HG03460 (cell line): ENCODE data around the gene TLCD3A.
A peak's percentile ranks its signal among the peaks of the same experiment; 100 is the strongest.
"Not testable (repeated sequence)": the region's sequence is repeated elsewhere in the genome, so short reads cannot be mapped to it uniquely, and the experiment has no call there.

Experiments
- ATAC-seq: cut with Tn5 transposase; IDR thresholded peaks from one replicate; pipeline ENCODE4 v1.9.1; 2021; ENCODE audit not compliant: unreplicated experiment

The TLCD3A gene

DNA sequence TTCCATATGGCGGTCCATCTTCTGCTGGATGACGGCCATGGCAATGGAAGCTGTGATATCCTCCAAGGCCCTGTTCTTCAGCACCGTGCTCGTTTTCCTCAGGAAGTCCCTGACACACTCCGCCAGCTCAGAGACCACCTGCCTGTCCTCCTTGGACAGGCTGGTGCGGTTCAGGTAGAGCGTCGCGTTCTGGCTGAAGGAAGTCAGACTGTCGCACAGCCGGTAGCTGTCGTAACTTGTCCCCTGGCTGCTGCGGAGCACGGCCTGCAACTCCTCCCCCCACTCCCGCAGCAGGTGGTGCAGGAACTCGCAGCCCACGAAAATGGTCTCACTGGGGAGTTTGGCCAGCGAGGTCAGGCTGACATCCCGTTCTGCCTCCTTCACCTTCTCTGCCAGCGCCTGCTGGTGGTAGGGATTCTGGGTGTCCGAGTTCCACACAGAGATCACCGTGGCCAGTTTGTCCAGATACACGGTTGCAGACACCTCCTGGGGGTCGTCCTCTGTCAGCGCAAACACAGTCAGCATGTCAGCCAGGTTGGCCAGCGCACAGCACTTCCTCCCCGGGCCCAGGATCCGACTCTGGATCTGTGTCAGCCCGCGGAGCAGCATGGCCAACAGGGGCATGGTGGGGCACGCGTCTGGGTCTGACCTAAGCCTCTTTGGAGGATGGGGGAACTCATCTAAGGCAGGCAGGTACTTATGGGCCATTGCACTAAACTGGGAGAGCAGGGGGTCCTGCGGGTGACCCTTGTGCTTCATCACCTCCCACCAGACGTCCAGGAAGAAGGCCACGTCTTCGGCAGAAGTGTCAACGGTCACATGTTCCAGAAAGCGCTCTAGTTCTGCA, 14.6 kb downstream of the TLCD3A start:
- ATAC-seq = no peak

DNA sequence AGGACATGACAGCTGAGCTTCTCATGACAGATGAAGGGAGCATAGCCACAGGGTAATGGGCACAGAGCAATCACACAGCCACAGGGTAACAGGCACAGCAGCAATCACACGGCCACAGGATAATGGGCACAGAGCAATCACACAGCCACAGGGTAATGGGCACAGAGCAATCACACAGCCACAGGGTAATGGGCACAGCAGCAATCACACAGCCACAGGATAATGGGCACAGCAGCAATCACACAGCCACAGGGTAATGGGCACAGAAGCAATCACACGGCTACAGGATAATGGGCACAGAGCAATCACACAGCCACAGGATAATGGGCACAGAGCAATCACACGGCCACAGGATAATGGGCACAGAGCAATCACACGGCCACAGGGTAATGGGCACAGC, 16.2 kb downstream of the TLCD3A start:
- not testable (repeated sequence) for ATAC-seq

DNA sequence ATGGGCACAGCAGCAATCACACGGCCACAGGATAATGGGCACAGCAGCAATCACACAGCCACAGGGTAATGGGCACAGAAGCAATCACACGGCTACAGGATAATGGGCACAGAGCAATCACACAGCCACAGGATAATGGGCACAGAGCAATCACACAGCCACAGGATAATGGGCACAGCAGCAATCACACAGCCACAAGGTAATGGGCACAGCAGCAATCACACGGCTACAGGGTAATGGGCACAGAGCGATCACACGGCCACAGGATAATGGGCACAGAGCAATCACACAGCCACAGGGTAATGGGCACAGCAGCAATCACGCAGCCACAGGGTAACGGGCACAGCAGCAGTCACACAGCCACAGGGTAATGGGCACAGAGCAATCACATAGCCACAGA, 17.0 kb downstream of the TLCD3A start:
- not testable (repeated sequence) for ATAC-seq

DNA sequence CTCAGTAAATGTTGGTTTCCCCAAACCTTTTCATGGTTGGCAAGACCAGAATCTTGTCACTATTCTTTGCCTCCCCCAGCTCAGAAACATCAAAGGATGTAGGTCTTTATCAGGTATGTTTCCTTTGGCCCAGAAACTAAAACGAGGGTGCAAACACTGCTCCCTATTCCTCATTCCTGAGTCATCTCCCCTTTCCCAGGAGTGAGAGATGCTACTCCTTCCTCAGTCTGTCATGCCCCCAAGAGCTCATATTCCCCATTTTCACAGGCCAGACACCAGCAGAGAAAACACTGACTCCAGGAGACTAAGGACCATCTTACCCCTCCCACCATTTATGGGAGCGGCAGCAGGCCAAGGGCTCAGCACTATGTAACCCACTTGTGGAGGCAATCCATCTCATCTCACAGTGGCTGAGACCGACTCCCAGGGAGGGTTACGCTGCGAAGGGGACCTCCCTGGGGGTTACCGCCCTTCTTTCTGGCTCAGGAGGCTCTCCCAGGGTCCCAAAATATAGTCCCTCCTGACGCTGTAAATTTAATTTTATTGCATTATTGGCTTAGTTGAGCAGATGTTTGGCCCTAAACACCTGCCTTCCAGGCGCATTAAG, 18.1 kb downstream of the TLCD3A start:
- no peak for ATAC-seq

DNA sequence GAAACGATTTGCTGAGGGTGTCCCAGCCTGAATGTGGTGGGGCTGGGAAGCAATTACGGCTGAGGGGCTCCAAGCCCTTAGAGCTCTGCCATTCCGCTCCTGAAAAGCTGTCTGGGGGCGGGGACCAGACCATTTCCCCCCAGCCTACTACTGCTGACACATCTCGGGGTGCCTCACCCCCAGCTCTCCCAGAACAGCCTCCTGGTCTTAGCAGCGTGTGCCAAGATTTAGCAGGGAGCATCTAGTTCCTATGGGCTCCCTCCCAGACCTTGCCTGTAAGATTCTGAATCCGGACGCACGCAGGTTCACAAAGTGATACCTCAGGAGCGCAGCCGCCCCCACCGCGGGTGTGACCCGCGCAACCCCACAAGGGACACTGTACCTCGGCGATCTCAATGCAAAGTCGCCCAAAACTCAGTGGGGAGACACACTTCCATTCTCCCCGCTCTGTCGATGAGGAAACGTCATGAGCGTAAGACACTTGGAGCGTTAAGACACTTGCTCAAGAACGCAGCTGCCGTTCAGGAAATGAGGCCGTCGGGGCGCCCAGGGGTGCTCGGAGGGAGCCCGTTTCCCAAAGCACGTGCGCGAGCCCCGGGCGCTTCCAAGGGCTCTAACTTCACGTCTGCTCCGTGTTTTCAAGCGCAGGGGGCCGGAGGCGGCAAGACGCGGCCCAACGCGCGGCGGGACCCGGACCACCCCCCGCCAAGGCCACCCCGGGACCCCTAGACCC, 19.0 kb downstream of the TLCD3A start:
- ATAC-seq = peak; percentile 34

DNA sequence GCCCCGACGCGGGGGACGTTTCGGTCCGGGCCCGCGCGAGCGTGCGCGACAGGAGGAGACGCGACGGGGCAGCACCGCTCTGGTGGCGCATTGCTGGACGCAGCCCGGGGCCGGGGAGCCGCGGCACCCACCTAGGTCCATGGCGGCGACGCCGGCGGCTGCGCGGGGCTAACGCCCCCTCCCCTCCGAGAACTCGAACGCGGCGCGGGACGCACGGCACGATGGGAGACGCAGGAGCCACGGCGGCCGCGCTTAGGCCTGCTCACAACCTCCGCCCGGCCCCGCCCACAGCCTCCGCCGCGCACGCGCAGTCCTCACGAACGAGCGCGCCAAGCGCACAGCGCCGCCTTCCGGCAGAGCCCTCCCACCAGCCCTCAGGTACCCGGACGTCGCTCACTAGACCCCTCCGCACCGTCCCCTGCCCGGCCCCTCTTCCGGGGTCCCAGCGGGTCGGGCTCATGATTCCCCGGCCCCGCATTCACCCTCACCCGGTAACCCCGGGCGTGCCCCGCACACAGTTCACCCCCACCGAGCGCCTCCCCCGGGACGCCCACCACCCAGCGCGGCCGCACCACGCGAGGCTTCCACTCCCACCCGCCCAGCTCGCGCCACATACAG, 19.7 kb downstream of the TLCD3A start, which contains the start of gene GEMIN4:
Gene GEMIN4 (minus strand): TSS at position 263 of the 618 bp plus-strand sequence. CDS start 122 bp downstream, at position 141.
- peak; percentile 73 for ATAC-seq

DNA sequence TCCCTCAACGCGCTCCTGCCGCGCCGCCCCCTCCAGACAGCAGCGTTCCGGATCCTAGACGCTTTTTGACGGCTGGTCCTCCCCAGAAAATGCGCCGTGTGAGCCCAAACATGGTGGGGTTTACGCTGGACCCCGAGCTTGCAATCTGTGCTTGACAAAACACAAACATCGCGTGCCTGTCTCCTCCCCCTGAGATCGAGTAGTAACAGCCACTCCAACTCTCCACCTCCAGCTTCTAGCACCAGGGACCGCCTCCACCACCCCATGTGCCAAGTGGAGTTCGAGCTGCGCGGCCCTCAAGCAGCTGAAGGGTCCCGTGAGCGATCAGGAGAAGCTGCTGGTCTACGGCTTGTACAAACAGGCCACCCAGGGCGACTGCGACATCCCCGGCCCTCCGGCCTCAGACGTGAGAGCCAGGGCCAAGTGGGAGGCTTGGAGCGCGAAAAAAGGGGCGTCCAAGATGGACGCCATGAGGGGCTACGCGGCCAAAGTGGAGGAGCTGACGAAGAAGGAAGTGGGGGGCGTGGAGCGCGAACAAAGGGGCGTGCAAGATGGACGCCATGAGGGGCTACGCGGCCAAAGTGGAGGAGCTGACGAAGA, 20.3 kb downstream of the TLCD3A start:
- peak; percentile 9 for ATAC-seq

DNA sequence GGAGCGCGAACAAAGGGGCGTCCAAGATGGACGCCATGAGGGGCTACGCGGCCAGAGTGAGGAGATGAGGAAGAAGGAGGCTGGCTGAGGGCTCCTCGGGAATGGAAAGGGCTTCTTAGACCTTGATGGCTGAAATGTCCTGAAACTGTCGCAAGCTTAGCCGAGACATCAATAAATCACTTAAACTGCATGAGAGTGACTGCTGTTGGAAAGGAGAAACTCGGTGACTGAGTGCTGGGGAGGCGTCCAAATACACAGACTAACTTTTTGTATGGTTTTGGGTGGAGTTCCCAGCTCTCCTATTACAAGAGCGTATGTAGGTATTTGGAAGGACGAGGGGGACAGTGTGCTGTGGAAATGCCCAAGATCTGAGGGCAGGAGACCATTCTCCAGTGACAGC, 21.0 kb downstream of the TLCD3A start:
- no peak for ATAC-seq

DNA sequence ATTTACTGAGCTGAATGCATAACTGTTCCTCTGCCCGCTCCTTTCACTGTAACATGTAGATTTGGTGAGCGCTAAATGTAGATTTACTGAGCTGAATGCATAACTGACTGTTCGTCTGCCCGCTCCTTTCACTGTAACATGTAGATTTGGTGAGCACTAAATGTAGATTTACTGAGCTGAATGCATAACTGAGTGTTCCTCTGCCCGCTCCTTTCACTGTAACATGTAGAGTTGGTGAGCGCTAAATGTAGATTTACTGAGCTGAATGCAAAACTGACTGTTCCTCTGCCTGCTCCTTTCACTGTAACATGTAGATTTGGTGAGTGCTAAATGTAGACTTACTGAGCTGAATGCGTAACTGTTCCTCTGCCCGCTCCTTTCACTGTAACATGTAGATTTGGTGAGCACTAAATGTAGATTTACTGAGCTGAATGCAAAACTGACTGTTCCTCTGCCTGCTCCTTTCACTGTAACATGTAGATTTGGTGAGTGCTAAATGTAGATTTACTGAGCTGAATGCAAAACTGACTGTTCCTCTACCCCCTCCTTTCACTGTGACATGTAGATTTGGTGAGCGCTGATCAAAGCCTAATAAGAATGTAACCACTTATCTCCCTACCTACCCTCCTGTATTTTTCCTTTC, 23.0 kb downstream of the TLCD3A start:
- not testable (repeated sequence) for ATAC-seq

DNA sequence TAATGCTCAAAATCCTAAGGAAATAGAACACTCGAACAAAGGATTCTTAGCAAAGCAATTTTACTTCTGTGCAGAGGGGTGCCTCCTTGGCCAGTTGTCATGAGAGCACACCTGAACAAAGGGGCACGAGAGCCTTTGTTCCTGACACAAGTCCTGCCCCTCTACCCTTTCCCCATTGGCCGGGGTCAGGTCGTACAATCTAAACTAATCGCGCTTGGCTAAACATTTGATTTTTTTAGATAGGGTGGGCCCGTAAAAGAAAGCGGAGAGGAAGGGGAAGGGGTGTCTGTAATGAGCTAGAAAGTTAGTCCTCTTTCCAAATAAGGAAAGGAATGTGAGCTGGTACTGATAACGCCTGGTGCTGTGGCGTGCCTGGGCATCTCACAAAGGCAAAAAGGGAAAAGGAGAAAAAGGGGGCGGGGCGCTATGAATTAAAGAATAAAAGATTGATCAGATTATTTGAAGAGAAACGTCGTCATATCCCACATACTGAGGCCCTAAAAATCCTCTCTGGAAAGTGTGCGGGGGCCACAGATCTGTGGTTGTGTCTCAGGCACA, 23.7 kb downstream of the TLCD3A start:
- not testable (repeated sequence) for ATAC-seq

DNA sequence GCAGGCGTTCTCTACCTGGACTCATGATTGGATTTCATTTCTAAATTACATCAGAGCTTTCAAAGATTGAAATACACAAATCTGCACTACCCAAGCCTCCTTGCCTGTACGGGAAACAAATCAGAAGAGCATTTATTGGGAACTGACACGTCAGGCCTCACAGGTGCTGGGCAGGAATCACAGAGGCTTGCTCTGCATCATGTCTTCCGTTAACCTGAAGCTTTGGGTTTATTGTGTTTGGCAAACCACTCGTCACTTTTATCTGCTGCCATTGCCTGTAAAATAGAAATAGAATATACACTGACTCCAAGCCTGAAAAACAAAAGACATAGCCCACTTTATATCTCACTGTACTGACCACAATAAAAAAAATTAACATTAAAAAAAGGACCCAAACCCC, 27.6 kb downstream of the TLCD3A start:
- no peak for ATAC-seq

DNA sequence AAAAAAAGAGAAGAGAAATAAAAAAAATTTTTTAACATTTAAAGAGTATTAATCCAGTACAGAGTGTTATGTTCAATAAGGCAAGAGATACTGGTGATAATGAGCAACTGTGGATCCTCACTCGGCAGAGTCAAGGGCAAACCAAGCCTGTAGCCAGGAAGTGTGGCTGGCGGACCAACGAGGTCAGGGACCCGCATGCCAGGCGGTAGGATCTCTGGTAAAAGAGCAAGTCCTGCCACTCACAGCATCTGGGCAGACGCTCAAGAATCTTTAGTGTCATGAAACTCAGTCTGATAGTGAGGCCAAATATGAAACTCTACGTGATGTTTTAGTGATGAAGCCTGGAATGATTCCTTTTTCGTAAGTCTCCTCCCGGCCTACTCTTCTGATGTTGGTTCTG, 28.0 kb downstream of the TLCD3A start:
- no peak for ATAC-seq

DNA sequence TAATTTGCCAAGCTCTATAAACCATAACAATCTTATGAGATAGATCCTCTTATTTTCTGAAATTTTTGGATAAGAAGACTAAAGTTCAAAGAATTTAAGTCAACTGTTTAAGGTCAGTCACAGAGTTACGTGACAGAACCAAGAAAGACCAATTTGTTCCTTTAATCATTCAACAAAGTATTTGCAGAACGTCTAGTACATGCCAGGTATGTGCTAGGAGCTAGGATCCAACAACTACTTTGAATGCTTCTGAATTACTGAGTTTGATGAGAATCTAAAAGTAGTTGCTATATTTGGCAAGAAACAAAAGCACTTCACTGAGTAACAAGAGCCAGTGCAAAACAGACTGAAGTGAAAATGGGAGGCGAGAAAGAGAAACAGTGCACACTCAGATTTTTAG, 34.7 kb downstream of the TLCD3A start:
- no peak for ATAC-seq

DNA sequence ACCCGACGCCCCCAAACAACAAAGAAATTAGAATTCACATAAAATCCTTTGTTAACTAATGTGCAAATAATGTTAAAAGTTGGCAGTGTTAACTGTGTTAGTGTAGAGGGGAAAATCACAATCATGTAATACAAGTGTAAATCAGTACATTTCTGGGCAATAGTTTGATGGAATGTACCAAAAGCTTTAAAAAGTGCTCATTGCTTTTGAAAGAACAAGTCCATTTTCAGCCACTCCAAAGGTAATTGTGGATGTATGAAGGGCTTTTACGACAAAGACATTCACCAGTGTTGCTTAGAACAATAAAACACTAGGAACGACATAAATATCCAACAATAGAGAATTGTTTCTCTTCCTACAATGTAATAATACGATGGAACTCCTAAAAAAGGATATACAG, 40.6 kb downstream of the TLCD3A start:
- no peak for ATAC-seq

DNA sequence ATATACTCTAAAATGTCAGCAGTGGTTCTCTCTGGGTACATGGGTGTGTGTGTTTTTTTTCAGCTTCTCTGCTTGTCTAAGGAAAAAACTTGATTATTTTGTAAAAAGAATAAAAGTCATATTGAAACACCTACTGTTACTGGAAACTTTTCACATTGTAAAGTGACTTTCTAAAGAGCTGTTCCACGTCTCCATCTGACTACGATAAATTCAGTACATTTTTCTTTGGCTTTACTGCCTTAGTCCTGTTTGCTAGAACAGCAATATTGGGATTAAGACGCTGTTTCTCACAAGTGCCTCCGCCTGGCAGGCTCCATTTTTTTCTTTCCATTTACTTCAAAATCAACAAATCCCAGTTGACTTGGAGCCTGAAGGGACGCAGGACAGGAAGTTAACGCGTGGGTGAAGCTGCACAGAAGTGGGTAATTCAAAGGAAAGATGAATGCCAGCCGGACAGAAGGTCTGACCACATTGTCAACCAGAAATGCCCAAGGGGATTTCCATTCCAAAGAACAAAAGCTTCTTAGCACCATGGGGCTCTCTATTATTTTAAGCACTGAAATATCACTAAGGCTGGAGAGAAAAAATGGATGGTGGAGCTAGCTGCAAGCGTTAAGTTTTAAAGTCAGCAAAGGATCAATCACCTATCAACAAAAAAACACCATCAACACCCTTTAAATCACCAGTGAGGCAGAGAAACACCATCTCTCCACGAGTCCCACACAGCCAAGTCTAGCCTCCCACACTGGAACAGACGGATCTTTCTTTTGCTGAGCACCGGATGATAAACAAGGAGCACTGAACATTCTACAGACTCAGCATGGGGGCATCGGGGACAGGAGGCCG, 41.3 kb downstream of the TLCD3A start:
- ATAC-seq = no peak

DNA sequence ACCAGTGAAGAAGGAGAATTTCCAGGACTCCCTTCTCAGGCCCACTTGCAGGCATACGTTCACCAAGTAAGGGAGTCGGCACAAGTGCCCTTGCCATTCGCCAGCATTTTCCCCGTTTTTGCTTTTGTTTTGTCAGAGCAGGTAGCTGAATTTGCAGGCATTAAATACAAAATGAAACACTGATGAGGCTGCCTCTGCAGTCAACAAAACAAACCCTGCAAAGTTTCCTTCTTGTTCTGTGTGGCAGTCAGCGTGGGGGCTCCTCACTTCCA, 41.9 kb downstream of the TLCD3A start:
- ATAC-seq = no peak

DNA sequence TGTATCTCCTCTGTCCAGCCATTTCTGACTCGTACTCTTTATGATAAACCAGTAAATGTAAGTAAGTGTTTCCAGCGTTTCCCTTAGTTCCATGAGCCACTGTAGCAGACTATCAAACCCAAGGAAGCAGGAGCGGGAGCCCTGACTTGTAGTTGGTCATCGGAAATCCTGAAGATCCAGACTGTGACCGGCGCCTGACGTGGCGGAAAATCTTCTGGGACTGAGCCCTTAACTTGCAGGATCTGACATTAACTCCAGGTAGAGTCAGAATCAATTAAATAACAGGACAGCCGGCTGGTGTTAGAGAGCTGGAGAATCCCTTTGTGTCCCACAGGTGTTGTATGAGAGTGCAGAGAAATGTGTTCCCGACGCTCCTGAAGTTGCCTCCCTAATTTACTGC, 45.7 kb downstream of the TLCD3A start:
- no peak for ATAC-seq

DNA sequence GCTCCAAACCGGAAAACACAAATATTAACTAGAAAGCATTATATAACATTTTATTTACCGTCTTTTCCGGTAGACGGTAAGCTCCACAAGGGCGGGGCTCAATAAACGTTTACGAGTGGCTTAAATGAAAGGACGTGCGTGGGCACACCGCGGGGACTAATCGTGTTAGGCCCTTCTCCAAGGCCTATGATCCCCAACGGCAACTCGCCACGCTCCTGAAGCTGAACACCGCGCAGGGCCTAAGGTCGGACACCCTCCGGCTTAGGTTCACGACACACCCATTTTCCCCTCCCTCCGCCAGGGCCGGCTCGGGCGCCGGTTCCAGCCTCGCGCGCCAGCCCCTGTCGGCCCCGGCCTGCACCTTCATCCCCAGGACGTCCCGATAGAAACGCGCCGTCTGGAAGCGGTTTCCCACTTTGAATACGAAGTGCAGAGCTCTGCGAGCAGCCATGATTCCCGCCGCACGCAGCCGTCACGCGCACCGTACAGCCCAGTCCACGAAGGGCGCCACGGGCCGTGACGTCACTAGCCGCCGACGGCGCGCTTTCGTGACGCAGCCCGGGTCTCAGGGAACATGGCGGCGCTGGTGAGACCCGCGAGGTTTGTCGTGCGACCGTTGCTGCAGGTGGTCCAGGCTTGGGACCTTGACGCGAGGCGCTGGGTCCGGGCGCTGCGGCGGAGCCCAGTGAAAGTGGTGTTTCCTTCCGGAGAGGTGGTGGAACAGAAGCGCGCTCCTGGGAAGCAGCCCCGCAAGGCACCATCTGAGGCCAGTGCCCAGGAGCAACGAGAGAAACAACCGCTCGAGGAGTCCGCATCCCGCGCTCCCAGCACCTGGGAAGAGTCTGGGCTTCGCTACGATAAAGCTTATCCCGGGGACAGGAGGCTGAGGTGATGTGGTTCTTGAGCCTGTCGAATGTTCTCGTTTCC, 49.7 kb downstream of the TLCD3A start, which contains the start of the genes GLOD4 and MRM3:
Gene GLOD4 (minus strand): TSS at position 476 of the 927 bp plus-strand sequence. CDS start 25 bp downstream, at position 451.
Gene MRM3 (plus strand): TSS at position 549 of the 927 bp plus-strand sequence. CDS start 26 bp downstream, at position 575.
- ATAC-seq = peak; percentile 79
